ENCODE measurements around the gene GPR39.
"Not testable (repeated sequence)": the region's sequence is repeated elsewhere in the genome, so short reads cannot be mapped to it uniquely, and the experiment has no call there.

Gene GPR39

GRCh38 chr2:132416723-132417395 is at the start of gene GPR39:
GPR39 (plus strand) TSS chr2:132416805.
- DNase-seq, result no peak

GRCh38 chr2:132368191-132368590 is 48.4 kb upstream of the GPR39 start:
- no peak for DNase-seq

DNA sequence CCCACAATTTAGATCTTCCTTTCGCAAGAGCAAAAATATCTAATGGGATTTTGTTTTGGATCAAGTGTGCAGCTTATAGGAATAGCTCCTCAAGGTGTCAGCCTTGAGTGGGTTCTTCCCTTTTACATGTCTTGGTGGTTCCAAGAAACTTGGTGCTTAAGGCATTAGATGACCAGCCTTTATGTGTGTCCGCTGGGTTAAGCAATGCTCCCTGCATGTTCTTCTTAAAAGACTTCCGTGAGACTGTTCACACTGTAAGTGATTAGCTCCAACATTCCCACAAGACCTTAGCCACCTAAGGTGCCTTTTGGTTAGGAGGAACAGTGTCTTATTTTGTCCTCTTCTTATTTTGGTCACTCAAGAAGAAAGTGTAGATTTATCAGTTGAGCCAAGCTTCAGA is 44.3 kb upstream of the GPR39 start:
- DNase-seq, result no peak

DNA sequence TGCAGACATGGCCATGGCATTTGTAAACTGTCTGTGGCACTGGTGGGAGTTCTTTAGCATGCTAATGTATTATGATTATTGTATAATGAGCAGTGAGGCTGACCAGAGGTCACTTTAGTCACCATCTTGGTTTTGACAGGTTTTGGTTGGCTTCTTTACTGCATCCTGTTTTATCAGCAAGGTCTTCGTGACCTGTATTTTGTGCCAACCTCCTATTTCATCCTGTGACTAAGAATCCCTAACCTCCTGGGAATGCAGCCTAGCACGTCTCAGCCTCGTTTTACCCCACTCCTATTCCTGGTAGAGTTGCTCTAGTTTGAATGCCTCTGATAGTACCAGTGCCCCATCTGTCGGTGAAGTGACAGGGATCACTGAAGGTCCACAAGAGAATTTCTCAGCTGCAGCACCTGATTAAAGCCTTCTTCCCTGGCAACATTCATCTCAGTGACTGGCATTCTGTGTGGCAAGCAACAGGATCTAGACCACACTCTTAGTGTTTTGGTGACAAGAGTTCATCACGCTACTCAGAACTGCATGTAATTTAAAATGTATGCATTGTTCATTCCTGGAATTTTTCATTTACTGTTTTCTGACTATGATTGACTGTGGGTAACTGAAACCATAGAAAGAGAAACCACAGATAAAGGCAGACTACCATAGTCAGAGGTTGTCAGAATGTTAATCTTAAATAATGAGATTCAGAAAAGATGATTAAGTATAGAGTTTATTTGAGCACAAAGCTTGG is 43.0 kb upstream of the GPR39 start:
- no peak for DNase-seq

GRCh38 chr2:132374151-132374550 is 42.5 kb upstream of the GPR39 start:
- DNase-seq, result no peak

DNA sequence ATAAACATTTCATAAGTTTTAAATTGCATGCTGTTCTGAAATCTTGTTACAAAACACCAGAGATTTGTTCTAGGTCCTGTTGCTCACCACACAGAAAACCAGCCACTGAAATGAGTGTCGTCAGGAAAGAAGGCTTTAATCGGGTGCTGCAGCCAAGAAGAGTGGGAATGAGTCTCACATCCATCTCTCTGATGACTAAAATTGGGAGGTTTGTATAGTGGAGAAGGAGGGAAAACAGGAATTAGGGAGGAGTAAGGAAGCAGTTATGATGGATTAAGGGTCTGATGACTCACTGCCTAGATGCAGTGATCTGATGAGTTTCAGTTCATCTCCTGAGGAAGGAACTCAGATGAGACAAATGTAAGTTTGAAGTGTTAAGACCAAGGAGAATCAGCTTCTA is 42.1 kb upstream of the GPR39 start:
- no peak for DNase-seq

GRCh38 chr2:132374961-132375360 is 41.6 kb upstream of the GPR39 start:
- DNase-seq, result no peak

GRCh38 chr2:132381376-132381775 is 35.2 kb upstream of the GPR39 start:
- no peak for DNase-seq

- DNase-seq, result peak; percentile 37
These were observed 32.6 kb upstream of the GPR39 start for GRCh38 chr2:132383956-132384355.

- no peak for DNase-seq
These were observed 32.0 kb upstream of the GPR39 start for GRCh38 chr2:132384491-132385151.

GRCh38 chr2:132387126-132387525 is 29.5 kb upstream of the GPR39 start:
- DNase-seq, result no peak

DNA sequence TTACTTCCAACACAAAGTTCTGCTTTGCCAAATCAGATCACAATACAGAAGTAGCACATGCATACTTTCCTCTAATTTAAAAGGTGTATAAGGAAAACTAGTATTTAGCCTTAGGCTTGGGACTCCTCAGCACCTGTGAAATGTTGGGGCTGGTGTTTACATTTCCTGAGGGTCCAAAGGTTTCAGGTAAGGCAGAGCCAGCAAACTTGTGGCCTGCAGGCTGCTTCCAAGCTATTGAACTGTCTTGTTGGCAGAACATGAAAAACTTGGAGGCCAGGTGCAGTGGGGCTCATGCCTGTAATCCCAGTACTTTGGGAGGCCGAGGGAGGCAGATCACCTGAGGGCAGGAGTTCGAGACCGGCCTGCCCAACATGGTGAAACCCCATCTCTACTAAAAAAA is 26.5 kb upstream of the GPR39 start:
- no peak for DNase-seq

DNA sequence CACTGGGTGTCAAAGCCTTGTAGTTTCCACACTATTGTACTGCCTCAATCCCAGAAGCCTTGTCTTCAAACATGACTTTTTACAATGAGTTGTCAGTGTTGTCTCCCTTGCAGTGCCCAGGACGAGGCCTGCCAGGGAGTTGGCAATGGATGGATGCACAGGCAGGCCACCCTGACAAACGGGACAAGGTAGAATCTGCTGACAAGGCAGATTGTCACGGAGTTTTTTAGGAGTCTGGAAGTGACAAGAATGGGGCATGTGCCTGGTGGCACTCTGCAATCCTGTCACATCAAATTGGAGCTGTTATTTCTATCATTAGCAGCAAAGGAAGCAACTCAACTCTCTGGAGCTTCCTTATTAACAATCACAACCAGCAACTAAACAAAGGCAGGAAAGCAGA is 25.2 kb upstream of the GPR39 start:
- no peak for DNase-seq

GRCh38 chr2:132392221-132392620 is 24.4 kb upstream of the GPR39 start:
- no peak for DNase-seq

- no peak for DNase-seq
These were observed 23.7 kb upstream of the GPR39 start for GRCh38 chr2:132392879-132393278.

- not testable (repeated sequence) for DNase-seq
These were observed 19.6 kb upstream of the GPR39 start for GRCh38 chr2:132397042-132397441.

DNA sequence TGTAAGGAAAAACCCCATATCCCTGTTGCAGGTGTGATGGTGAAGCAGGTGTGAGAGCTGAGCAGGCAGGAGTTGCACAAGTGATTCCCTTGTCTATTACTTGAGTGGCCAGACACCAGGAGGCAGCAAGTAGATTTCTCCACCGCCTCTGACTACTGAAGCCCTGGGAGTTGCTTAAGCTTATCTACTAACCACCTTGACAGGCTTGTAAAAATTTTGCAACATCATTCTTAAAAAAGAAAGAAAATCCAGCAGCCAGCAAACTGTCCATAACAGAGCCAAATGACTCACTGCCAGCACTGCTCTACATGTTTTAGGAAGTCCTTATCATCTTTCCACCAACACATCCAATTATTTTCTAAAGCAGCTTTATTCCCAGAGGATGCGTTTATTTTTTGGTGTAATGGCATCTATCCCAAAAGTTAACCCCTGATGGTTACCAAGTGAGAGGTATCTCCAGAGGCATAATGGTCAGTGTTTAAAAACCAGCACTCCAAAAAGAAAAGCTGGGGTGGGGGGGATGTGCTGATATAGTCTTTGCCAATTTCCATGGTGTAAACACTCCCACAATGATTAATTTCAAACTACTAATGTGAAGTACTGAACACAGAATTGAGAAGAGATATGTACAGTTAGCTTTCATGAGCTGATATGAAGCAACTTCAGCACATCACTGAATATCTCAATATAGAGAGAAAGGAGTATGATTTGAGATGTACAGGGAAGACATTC is 16.3 kb upstream of the GPR39 start:
- no peak for DNase-seq

- no peak for DNase-seq
These were observed 15.7 kb upstream of the GPR39 start for GRCh38 chr2:132400901-132401240.

DNA sequence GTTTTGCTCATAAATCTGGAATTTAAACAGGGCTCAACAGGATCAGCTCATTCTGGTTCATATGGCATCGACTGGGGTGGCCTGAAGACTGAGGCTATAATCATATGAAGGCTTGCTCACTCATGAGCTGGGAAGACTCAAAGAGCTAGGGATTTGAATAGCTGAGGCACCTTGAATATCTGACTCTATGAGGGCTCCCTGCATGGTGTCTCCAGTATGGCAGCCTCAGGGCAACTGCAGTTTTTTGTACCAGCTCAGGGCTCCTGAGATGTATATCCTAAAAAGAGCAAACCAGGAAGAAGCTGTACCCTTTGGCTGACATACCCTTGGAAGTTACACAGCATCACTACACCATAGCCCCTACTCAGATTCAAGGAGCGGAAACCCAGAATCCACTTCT is 15.3 kb upstream of the GPR39 start:
- DNase-seq, result no peak

- DNase-seq, result no peak
These were observed 13.5 kb upstream of the GPR39 start for GRCh38 chr2:132403146-132403545.

DNA sequence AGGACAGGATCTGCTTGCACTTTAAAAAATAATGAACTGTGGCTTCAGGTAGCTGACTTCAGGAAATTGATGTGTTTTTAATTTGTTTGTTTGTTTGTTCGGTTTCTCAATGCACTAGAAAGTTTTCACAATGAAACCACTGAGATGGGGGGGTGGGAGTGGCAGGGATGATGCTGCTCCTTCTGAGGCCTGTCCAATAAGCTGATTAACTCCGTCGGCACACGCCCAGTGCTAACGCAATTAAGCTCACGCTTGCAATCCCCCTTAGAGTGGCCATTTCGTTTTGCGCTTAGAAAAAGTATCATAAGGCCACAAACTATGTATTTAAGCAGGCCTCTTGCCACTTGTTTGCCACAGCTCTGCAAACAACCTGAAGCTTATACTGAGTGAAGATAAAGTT is 12.5 kb upstream of the GPR39 start:
- DNase-seq, result no peak

DNA sequence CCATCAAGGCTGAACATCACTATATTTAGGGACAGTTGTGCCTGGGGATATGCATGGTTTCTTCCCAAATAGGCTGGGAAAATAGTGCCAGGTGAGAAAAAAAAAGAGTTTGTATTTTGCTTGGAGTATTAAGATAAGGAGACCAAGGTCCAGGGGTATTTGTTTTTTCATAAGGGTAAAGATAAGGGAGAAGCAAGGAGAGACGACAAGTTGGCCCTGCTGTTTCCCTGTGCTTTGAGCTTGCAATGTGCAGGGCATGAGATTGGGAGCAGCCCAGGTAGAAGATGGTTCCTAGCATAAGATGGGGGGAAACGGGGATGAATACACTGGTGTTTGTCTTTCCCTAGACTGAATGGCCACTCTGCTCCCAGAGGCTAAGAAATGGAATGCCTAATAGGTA is 8.8 kb upstream of the GPR39 start:
- DNase-seq, result no peak

- no peak for DNase-seq
These were observed 4.6 kb upstream of the GPR39 start for GRCh38 chr2:132412021-132412420.

- peak; percentile 71 for DNase-seq
These were observed 2.5 kb upstream of the GPR39 start for GRCh38 chr2:132414081-132414480.

Data from eye (tissue), 1 donor.